GM12878 (cell line): ENCODE measurements around the gene NBDY. TPM values are rescaled to one million over a fixed set of nuclear protein-coding genes. Genes with fewer than 3 reads are reported as not detected.
"Not testable (repeated sequence)": the region's sequence is repeated elsewhere in the genome, so short reads cannot be mapped to it uniquely, and the experiment has no call there.

ENCODE experiments used
- ATAC-seq: fragments of 200-7000 bp; cut with Tn5 transposase; 3 replicates; pipeline ENCODE4 v1.9.1; 2020; ENCODE audit warnings: mild to moderate bottlenecking, moderate library complexity
- BruUV-seq: library from RNA; stranded (reverse); fragments of 400-500 nt; replicated peaks from 2 replicates; lab custom pipeline; 2021; lab: Mats Ljungman, UMichigan
- CTCF ChIA-PET: fragments of 300-600 bp; sonication (Branson Sonifier 250); formaldehyde crosslinking; extraction: SDS; loops from one replicate; lab custom pipeline; 2021; ENCODE audit warnings: inconsistent platforms; lab: Yijun Ruan, JAX
- POLR2A ChIA-PET: fragments of 350-600 bp; formaldehyde crosslinking; extraction: SDS; loops from one replicate; lab custom pipeline; 2021; ENCODE audit warnings: inconsistent platforms; lab: Charles Lee
- RAD21 ChIA-PET: fragments of 300-600 bp; sonication (Branson Sonifier 250); formaldehyde crosslinking; loops from one replicate; lab custom pipeline; 2023; ENCODE audit warnings: antibody characterized with exemption; ENCODE audit not compliant: unreplicated experiment; lab: Charles Lee
- SMC1A ChIA-PET: fragments of 300-600 bp; sonication (Branson Sonifier 250); formaldehyde crosslinking; loops from one replicate; lab custom pipeline; 2023; ENCODE audit not compliant: unreplicated experiment, uncharacterized antibody; lab: Charles Lee
- DNase-seq: peaks from one replicate; pipeline ENCODE4 v3.0.0-alpha.2; 2011; ENCODE audit warnings: low read depth, low spot score
- FAIRE-seq: peaks from 3 replicates; lab custom pipeline; 2011; peaks lifted over from hg19 to GRCh38; lab: Jason Lieb, UNC
- H2AFZ ChIP-seq: 2 replicates; pipeline ENCODE4 v1.6.0; 2011; ENCODE audit warnings: low read depth, low read length, control low read depth; ENCODE audit not compliant: control insufficient read depth
- H3K27ac ChIP-seq: 2 replicates; pipeline ENCODE4 v1.5.1; 2011; ENCODE audit warnings: control low read depth; ENCODE audit not compliant: control insufficient read depth, insufficient read depth
- H3K27me3 ChIP-seq, 2 experiments: replicated peaks in 1 of 2; 2 replicates each; pipeline versions ENCODE4 v1.6.0 to v1.6.1; 2011; ENCODE audit warnings: low read length in 1 of 2; ENCODE audit not compliant: control insufficient read depth in 2 of 2, insufficient read depth in 2 of 2
- H3K36me3 ChIP-seq, 2 experiments: 2 replicates each; pipeline ENCODE4 v1.5.1; 2011; ENCODE audit warnings: low read length in 1 of 2; ENCODE audit not compliant: control insufficient read depth in 2 of 2, insufficient read depth in 2 of 2
- H3K4me1 ChIP-seq: 2 replicates; pipeline ENCODE4 v1.6.1; 2011; ENCODE audit warnings: mild to moderate bottlenecking, low read length, moderate library complexity, mixed read lengths; ENCODE audit not compliant: control insufficient read depth, insufficient read depth
- H3K4me2 ChIP-seq: 2 replicates; pipeline ENCODE4 v1.6.0; 2011; ENCODE audit warnings: control low read depth; ENCODE audit not compliant: control insufficient read depth, insufficient read depth
- H3K4me3 ChIP-seq: fragments of 200-600 bp; sonication (generic); 2 replicates; pipeline ENCODE4 v1.5.1; 2016
- H3K79me2 ChIP-seq: 2 replicates; pipeline ENCODE4 v1.6.0; 2011; ENCODE audit warnings: low read length; ENCODE audit not compliant: control insufficient read depth, insufficient read depth
- H3K9ac ChIP-seq: 2 replicates; pipeline ENCODE4 v1.8.0; 2011; ENCODE audit warnings: low read length, control low read depth, mixed read lengths; ENCODE audit not compliant: control insufficient read depth, insufficient read depth
- H3K9me3 ChIP-seq: replicated peaks from 3 replicates; pipeline ENCODE4 v1.5.1; 2011; ENCODE audit warnings: mild to moderate bottlenecking, low read length; ENCODE audit not compliant: control insufficient read depth, insufficient read depth
- H4K20me1 ChIP-seq: 2 replicates; pipeline ENCODE4 v1.6.0; 2011; ENCODE audit not compliant: control insufficient read depth, insufficient read depth
- CHD1 ChIP-seq: IDR thresholded peaks from 2 replicates; pipeline ENCODE4 v1.6.1; 2012; ENCODE audit warnings: low read depth, low read length, improper control_type of control experiment
- IKZF2 ChIP-seq, 2 experiments: fragments of 450-650 bp; IDR thresholded peaks; 2 replicates each; pipeline ENCODE4 v1.6.1; 2017; ENCODE audit warnings: mild to moderate bottlenecking in 2 of 2, moderate library complexity in 2 of 2
- SPI1 ChIP-seq: IDR thresholded peaks from 2 replicates; pipeline ENCODE4 v1.6.1; 2011; ENCODE audit warnings: low read depth, mild to moderate bottlenecking, low read length, moderate library complexity, borderline replicate concordance; ENCODE audit not compliant: insufficient read depth
- WGBS: methylation state at CpG from one replicate; pipeline ENCODE4 v1.1.6; 2016; ENCODE audit warnings: low lambda C conversion rate; ENCODE audit not compliant: insufficient replicate concordance, insufficient coverage; ENCODE audit errors: missing lambda C conversion rate; 5-methylcytosine and 5-hydroxymethylcytosine counted together
- in situ Hi-C: fragments of 300-500 bp; cut with MboI; formaldehyde crosslinking; loops from 9 replicates; pipeline ENCODE4 v1.14.3; 2018; ENCODE audit warnings: mixed read lengths
- intact Hi-C: fragments of 100-400 bp; cut with micrococcal nuclease; formaldehyde crosslinking; loops from one replicate; pipeline ENCODE4 v1.14.2; 2022; ENCODE audit not compliant: unreplicated experiment
- polyA plus RNA-seq, 11 experiments: library from polyadenylated mRNA; depleted of rRNA in 4 of 11; unstranded in 6 of 11; stranded (reverse) in 5 of 11; fragments of >200 nt; fragmentation: Nextera tagmentation in 4 of 11; fragmentation: Illumina TruSeq in 1 of 11; extraction: Ambion mirVana in 4 of 11; extraction: Trizol in 1 of 11; gene quantifications; 1 replicate in 1 of 11; 2 replicates in 10 of 11; pipeline versions ENCODE4 v1.2.1 to v1.2.3, GENCODE V29; 2011 to 2016; ENCODE audit warnings: inconsistent platforms in 2 of 11, missing spikeins in 2 of 11, low read depth in 1 of 11
- total RNA-seq, 4 experiments: library from RNA; depleted of rRNA in 3 of 4; stranded (reverse); fragments of >200 nt in 3 of 4; fragmentation: Illumina TruSeq in 1 of 4; extraction: Trizol in 1 of 4; gene quantifications; 2 replicates each; pipeline versions ENCODE4 v1.2.1 to v1.2.3, GENCODE V29; 2013 to 2021

NBDY gene
- total and polyA plus RNA-seq, 10 of the 15 experiments (the other 5 are each of a cell fraction or from before 2014, with no cell fraction given): 10.8 to 122 (median 61.5) TPM

- H2AFZ ChIP-seq, H3K4me2 ChIP-seq, FAIRE-seq, intact Hi-C loops, RAD21 ChIA-PET, H3K79me2 ChIP-seq, H3K27ac ChIP-seq, H3K27me3 ChIP-seq, BruUV-seq, H3K4me3 ChIP-seq, H4K20me1 ChIP-seq, H3K9ac ChIP-seq, H3K36me3 ChIP-seq, DNase-seq, ATAC-seq, in situ Hi-C loops, POLR2A ChIA-PET, H3K9me3 ChIP-seq: not testable (repeated sequence)
- ChIA-PET CTCF (interaction anchor here (1.9 to 2.1 kb wide), 2 partner anchors 16 to 197 kb away, joined by 5 read pairs; no protein-coding TSS in a partner anchor), SMC1A (interaction anchor here (1.4 kb wide), 1 partner anchor 21 kb away, joined by 5 read pairs; no protein-coding TSS in a partner anchor)
- 78% methylated on average over 12 of the region's 22 CpGs for WGBS
- H3K4me1 ChIP-seq: peaks cover 17% of the 10 kb centered on the region
Measured at GRCh38 chrX:56780681-56781649, 51.9 kb downstream of the NBDY start.

GRCh38 chrX:56782352-56782751, 53.3 kb downstream of the NBDY start:
- H3K79me2 ChIP-seq: no peaks in the 10 kb centered on the region; the same call in 1 of the 2 replicates
- H3K9me3 ChIP-seq: no peaks in the 10 kb centered on the region
- peak overlapping the region; percentile 86; the same call in 1 of the 2 replicates for H2AFZ ChIP-seq
- ChIA-PET POLR2A (no interaction called here), RAD21 (interaction anchor here (1.8 kb wide), 1 partner anchor 20 kb away, joined by 10 read pairs; no protein-coding TSS in a partner anchor), CTCF (interaction anchor here (1.0 to 2.1 kb wide), 4 partner anchors 17 to 196 kb away, joined by 3 to 11 read pairs (median 5); no protein-coding TSS in a partner anchor), SMC1A (interaction anchor here (1.1 to 1.9 kb wide), 3 partner anchors 20 to 196 kb away, joined by 5 read pairs; no protein-coding TSS in a partner anchor)
- H3K4me2 ChIP-seq: peak overlapping the region; percentile 71
- no peaks in the 10 kb centered on the region for H3K27me3 ChIP-seq
- WGBS: 28% methylated on average over 2 of the region's 2 CpGs
- 0 out of 2 replicates have a peak overlapping the region, but pooled peaks have one; percentile 20 for H3K4me3 ChIP-seq
- intact Hi-C loops: no loop called here
- no peaks in the 10 kb centered on the region; a peak in 1 of 4 replicates for H3K36me3 ChIP-seq
- DNase-seq (no peak), FAIRE-seq (no peak), ATAC-seq (no peak)
- H4K20me1 ChIP-seq: no peaks in the 10 kb centered on the region
- H3K4me1 ChIP-seq: peaks cover 17% of the 10 kb centered on the region
- in situ Hi-C loops: no loop called here
- TF ChIP-seq IKZF2 (IDR thresholded peaks at IDR 0.05): peak in 1 of 2 experiments; percentile 9; a peak in 1 of 4 replicates
- no peak for TF ChIP-seq CHD1
- TF ChIP-seq SPI1: peak; percentile 50; the same call in 1 of the 2 replicates
- H3K27ac ChIP-seq: peak overlapping the region; percentile 80
- no TSS peak for BruUV-seq
- no peak overlapping the region; the same call in 1 of the 2 replicates for H3K9ac ChIP-seq
